IMR-90 (cell line): ENCODE data around the gene RNF32. TPM values are rescaled to one million over a fixed set of nuclear protein-coding genes. Genes with fewer than 3 reads are reported as not detected.

Experiments
- ATAC-seq: fragments of 200-7000 bp; cut with Tn5 transposase; 2 replicates; pipeline ENCODE4 v1.9.1; 2020; ENCODE audit warnings: low read depth, mild to moderate bottlenecking, moderate library complexity
- BruUV-seq: library from RNA; stranded (reverse); fragments of 400-500 nt; replicated peaks from 2 replicates; lab custom pipeline; 2021; lab: Mats Ljungman, UMichigan
- CTCF ChIA-PET: fragments of 300-600 bp; formaldehyde crosslinking; extraction: SDS; loops from one replicate; lab custom pipeline; 2021; ENCODE audit warnings: antibody characterized with exemption; lab: Yijun Ruan, JAX
- POLR2A ChIA-PET: fragments of 300-600 bp; sonication (Branson Sonifier 250); formaldehyde crosslinking; loops from one replicate; lab custom pipeline; 2022; ENCODE audit warnings: antibody characterized with exemption; ENCODE audit not compliant: unreplicated experiment; lab: Charles Lee
- DNase-seq: peaks from one replicate; pipeline ENCODE4 v3.0.0; 2013
- H2AFZ ChIP-seq: replicated peaks from 2 replicates; pipeline ENCODE3; 2013; ENCODE audit warnings: low read length, mild to moderate bottlenecking; ENCODE audit not compliant: poor library complexity
- H2AK5ac ChIP-seq: 2 replicates; pipeline ENCODE4 v1.6.1; 2013; ENCODE audit warnings: low read depth, low read length, inconsistent platforms
- H2AK9ac ChIP-seq: replicated peaks from 2 replicates; pipeline ENCODE3; 2013; ENCODE audit warnings: mild to moderate bottlenecking, low read depth, low read length, moderate library complexity; ENCODE audit not compliant: poor library complexity
- H2BK120ac ChIP-seq: 2 replicates; pipeline ENCODE4 v1.6.1; 2013; ENCODE audit warnings: low read depth, low read length, inconsistent platforms
- H2BK15ac ChIP-seq: 3 replicates; pipeline ENCODE4 v1.6.1; 2013; ENCODE audit warnings: low read depth, low read length, inconsistent platforms
- H2BK20ac ChIP-seq: 2 replicates; pipeline ENCODE4 v1.6.1; 2013; ENCODE audit warnings: low read depth, mild to moderate bottlenecking, inconsistent platforms, low read length, moderate library complexity
- H2BK5ac ChIP-seq: 2 replicates; pipeline ENCODE4 v1.6.1; 2013; ENCODE audit warnings: mild to moderate bottlenecking, low read depth, low read length, inconsistent platforms; ENCODE audit not compliant: poor library complexity, severe bottlenecking
- H3K14ac ChIP-seq: replicated peaks from 2 replicates; pipeline ENCODE4 v1.6.1; 2013; ENCODE audit warnings: low read depth, low read length, inconsistent platforms
- H3K18ac ChIP-seq: 2 replicates; pipeline ENCODE4 v1.6.1; 2013; ENCODE audit warnings: low read depth, low read length, control low read depth
- H3K23ac ChIP-seq: 2 replicates; pipeline ENCODE4 v1.6.1; 2013; ENCODE audit warnings: low read depth, low read length, inconsistent platforms
- H3K27ac ChIP-seq: 2 replicates; pipeline ENCODE4 v1.5.1; 2013; ENCODE audit warnings: mild to moderate bottlenecking, control low read depth, low read length; ENCODE audit not compliant: insufficient read depth
- H3K27me3 ChIP-seq: 2 replicates; pipeline ENCODE4 v1.6.1; 2013; ENCODE audit warnings: low read length; ENCODE audit not compliant: control insufficient read depth, insufficient read depth
- H3K36me3 ChIP-seq: 2 replicates; pipeline ENCODE4 v1.6.1; 2013; ENCODE audit warnings: low read length, mixed read lengths; ENCODE audit not compliant: control insufficient read depth, insufficient read depth
- H3K4ac ChIP-seq: 2 replicates; pipeline ENCODE4 v1.6.1; 2013; ENCODE audit warnings: low read depth, low read length, inconsistent platforms
- H3K4me1 ChIP-seq: 2 replicates; pipeline ENCODE4 v1.6.1; 2013; ENCODE audit warnings: low read length, mixed read lengths; ENCODE audit not compliant: control insufficient read depth, insufficient read depth
- H3K4me2 ChIP-seq: 2 replicates; pipeline ENCODE4 v1.6.1; 2013; ENCODE audit warnings: low read depth, mild to moderate bottlenecking, control low read depth, low read length, moderate library complexity
- H3K4me3 ChIP-seq: 2 replicates; pipeline ENCODE4 v1.5.1; 2013; ENCODE audit warnings: low read depth, mild to moderate bottlenecking, control low read depth, low read length, moderate library complexity; ENCODE audit not compliant: insufficient read depth
- H3K56ac ChIP-seq: 2 replicates; pipeline ENCODE4 v1.6.1; 2013; ENCODE audit warnings: low read length, inconsistent platforms; ENCODE audit not compliant: insufficient read depth; ENCODE audit errors: extremely low read depth
- H3K79me1 ChIP-seq, 2 experiments: 2 replicates each; pipeline ENCODE4 v1.6.1; 2013; ENCODE audit warnings: low read length in 2 of 2, inconsistent platforms in 1 of 2, low read depth in 1 of 2
- H3K9ac ChIP-seq: 2 replicates; pipeline ENCODE4 v1.6.1; 2013; ENCODE audit warnings: low read depth, low read length, control low read depth
- H3K9me1 ChIP-seq: 2 replicates; pipeline ENCODE4 v1.6.1; 2013; ENCODE audit warnings: low read length, inconsistent platforms; ENCODE audit not compliant: insufficient read depth
- H3K9me3 ChIP-seq: 2 replicates; pipeline ENCODE4 v1.6.1; 2013; ENCODE audit warnings: low read length; ENCODE audit not compliant: control insufficient read depth, insufficient read depth
- H4K20me1 ChIP-seq: 2 replicates; pipeline ENCODE4 v1.6.1; 2013; ENCODE audit warnings: low read length, inconsistent platforms; ENCODE audit not compliant: insufficient read depth
- H4K5ac ChIP-seq: 2 replicates; pipeline ENCODE4 v1.6.1; 2013; ENCODE audit warnings: mild to moderate bottlenecking, low read depth, low read length, control low read depth
- H4K8ac ChIP-seq, 2 experiments: 2 replicates each; pipeline ENCODE4 v1.6.1; 2013; ENCODE audit warnings: low read depth in 2 of 2, low read length in 2 of 2, control low read depth in 1 of 2, inconsistent platforms in 1 of 2
- H4K91ac ChIP-seq: 2 replicates; pipeline ENCODE4 v1.6.1; 2013; ENCODE audit warnings: low read depth, low read length, inconsistent platforms; ENCODE audit not compliant: insufficient read depth
- BHLHE40 ChIP-seq: fragments of 150-350 bp; IDR thresholded peaks from 2 replicates; pipeline ENCODE4 v1.6.1; 2016; ENCODE audit warnings: mild to moderate bottlenecking, low read depth, low read length
- CEBPB ChIP-seq: IDR thresholded peaks from 2 replicates; pipeline ENCODE4 v1.6.1; 2012; ENCODE audit warnings: low read depth, low read length, improper control_type of control experiment
- CHD1 ChIP-seq: IDR thresholded peaks from 2 replicates; pipeline ENCODE4 v1.6.1; 2012; ENCODE audit warnings: low read depth, low read length, improper control_type of control experiment
- CTCF ChIP-seq: conservative IDR thresholded peaks from 2 replicates; pipeline ENCODE4 v1.5.1; 2012; ENCODE audit warnings: mild to moderate bottlenecking, low read depth, low read length, improper control_type of control experiment
- ELK1 ChIP-seq: fragments of 150-350 bp; IDR thresholded peaks from 2 replicates; pipeline ENCODE4 v1.6.1; 2016; ENCODE audit warnings: low read depth, mild to moderate bottlenecking, low read length, moderate library complexity, borderline replicate concordance
- FOS ChIP-seq: fragments of 150-350 bp; IDR thresholded peaks from 2 replicates; pipeline ENCODE4 v1.6.1; 2016; ENCODE audit warnings: low read depth, low read length
- MAFK ChIP-seq: IDR thresholded peaks from 2 replicates; pipeline ENCODE4 v1.6.1; 2012; ENCODE audit warnings: low read depth, low read length, improper control_type of control experiment
- MAZ ChIP-seq: IDR thresholded peaks from 2 replicates; pipeline ENCODE4 v1.6.1; 2012; ENCODE audit warnings: low read depth, mild to moderate bottlenecking, low read length, improper control_type of control experiment, moderate library complexity, borderline replicate concordance
- MXI1 ChIP-seq: IDR thresholded peaks from 2 replicates; pipeline ENCODE4 v1.6.1; 2012; ENCODE audit warnings: low read depth, mild to moderate bottlenecking, low read length, moderate library complexity, borderline replicate concordance
- NFE2L2 ChIP-seq: fragments of 150-350 bp; IDR thresholded peaks from 2 replicates; pipeline ENCODE4 v1.6.1; 2016; ENCODE audit warnings: low read depth, mild to moderate bottlenecking, low read length
- POLR2A ChIP-seq: IDR thresholded peaks from 2 replicates; pipeline ENCODE4 v1.6.1; 2012; ENCODE audit warnings: mild to moderate bottlenecking, low read depth, low read length
- RAD21 ChIP-seq: IDR thresholded peaks from 2 replicates; pipeline ENCODE4 v1.6.1; 2012; ENCODE audit warnings: low read length, improper control_type of control experiment
- RFX5 ChIP-seq: IDR thresholded peaks from 2 replicates; pipeline ENCODE4 v1.8.0; 2012; ENCODE audit warnings: low read depth, mild to moderate bottlenecking, low read length, moderate library complexity
- SMC3 ChIP-seq: fragments of 150-350 bp; IDR thresholded peaks from 2 replicates; pipeline ENCODE4 v1.6.1; 2016; ENCODE audit warnings: low read depth, mild to moderate bottlenecking, antibody characterized with exemption, low read length, moderate library complexity
- WGBS, 2 experiments: methylation state at CpG; one replicate each; pipeline versions ENCODE4 v1.1.5 to v1.1.7; 2013; ENCODE audit warnings: missing lambda C conversion rate in 2 of 2; ENCODE audit not compliant: insufficient read length in 1 of 2; ENCODE audit errors: extremely low coverage in 2 of 2; 5-methylcytosine and 5-hydroxymethylcytosine counted together
- dilution Hi-C: fragments of 300-500 bp; cut with HindIII; formaldehyde crosslinking; loops from one replicate; pipeline ENCODE4 v1.14.3; 2018; ENCODE audit warnings: low sequenced_read_pairs; ENCODE audit not compliant: unreplicated experiment
- in situ Hi-C: fragments of 300-500 bp; cut with MboI; formaldehyde crosslinking; loops from 3 replicates; pipeline ENCODE4 v1.14.3; 2019; ENCODE audit warnings: low sequenced_read_pairs, inconsistent platforms, mixed read lengths
- intact Hi-C: fragments of 100-400 bp; cut with micrococcal nuclease; formaldehyde crosslinking; loops from 2 replicates; pipeline ENCODE4 v1.10.0; 2022
- polyA plus RNA-seq, 3 experiments: library from polyadenylated mRNA; depleted of rRNA; stranded (reverse); fragments of >200 nt; gene quantifications; 2 replicates each; pipeline ENCODE4 v1.2.3, GENCODE V29; 2012; ENCODE audit warnings: low replicate concordance in 1 of 3
- total RNA-seq: library from RNA; depleted of rRNA; stranded (reverse); fragments of >200 nt; gene quantifications from 2 replicates; pipeline ENCODE4 v1.2.3, GENCODE V29; 2012
- TF ChIP-seq, protein P1 (sequence below): fragments of 150-350 bp; IDR thresholded peaks from 2 replicates; pipeline ENCODE4 v1.6.1; 2017; ENCODE audit warnings: mild to moderate bottlenecking, antibody characterized with exemption, low read length, low read depth

The RNF32 gene
- total and polyA plus RNA-seq, 2 of the 4 experiments (the other 2 are of a cell fraction) = 0.36 to 0.63 TPM

DNA sequence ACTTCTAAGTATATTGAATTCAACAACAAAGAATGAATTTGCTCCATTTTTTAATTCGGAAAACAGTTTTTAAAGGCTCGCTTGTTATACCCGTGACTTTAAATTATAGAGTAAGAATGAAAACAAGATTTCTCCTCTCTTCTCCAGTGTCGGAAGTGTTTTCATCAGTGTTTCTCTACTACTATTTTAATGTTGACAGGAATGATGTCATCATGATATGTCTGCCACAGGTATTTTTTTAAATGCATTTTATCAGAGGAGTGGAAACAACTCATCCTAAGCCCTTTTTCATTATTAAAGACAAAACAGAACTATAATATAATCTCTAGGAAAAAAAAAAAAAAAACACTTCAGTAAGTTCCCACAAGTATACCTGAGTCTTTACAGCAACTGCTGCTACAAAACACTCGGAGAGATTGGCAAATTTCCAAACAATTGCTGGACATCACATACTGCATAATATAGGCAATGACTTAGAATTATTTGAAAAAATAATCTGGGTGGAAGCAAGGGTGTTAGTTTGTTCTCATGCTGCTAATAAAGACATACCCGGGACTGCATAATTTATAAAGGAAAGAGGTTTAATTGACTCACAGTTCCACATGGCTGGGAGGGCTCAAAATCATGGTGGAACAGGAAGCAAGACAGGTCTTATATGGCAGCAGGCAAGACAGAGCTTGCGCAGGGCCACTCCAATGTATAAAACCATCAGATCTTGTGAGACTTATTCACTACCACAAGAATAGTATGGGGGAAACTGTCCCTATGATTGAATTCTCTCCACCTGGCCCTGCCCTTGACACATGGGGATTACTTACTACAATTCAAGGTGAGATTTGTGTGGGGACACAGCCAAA, 4.8 kb upstream of the RNF32 start:
- H4K91ac ChIP-seq = no peak overlapping the region
- H3K27ac ChIP-seq = no peak overlapping the region
- H3K79me1 ChIP-seq = peaks cover 7 to 14% of the 10 kb centered on the region in 2 experiments
- POLR2A ChIA-PET = no interaction called here
- no peak overlapping the region for H2AFZ ChIP-seq
- no peak overlapping the region for H3K4me3 ChIP-seq
- no peak overlapping the region for H3K23ac ChIP-seq
- H2AK9ac ChIP-seq = no peak overlapping the region
- H3K9me3 ChIP-seq = no peaks in the 10 kb centered on the region
- in situ Hi-C loops (loop anchor here (25.0 kb wide), 2 partner anchors 502 to 823 kb away; partner anchors contain the start of genes SHH and UBE3C), intact Hi-C loops (no loop called here), dilution Hi-C loops (no loop called here)
- H3K56ac ChIP-seq = no peak overlapping the region
- DNase-seq = no peak
- no peak overlapping the region for H2BK20ac ChIP-seq
- no peak overlapping the region for H3K9ac ChIP-seq
- BruUV-seq = no TSS peak
- no peak overlapping the region for H2AK5ac ChIP-seq
- no peaks in the 10 kb centered on the region for H3K36me3 ChIP-seq
- no peaks in the 10 kb centered on the region for H3K27me3 ChIP-seq
- no peak overlapping the region for H3K4ac ChIP-seq
- H4K8ac ChIP-seq = no peak overlapping the region
- no peak overlapping the region for H2BK120ac ChIP-seq
- CTCF ChIA-PET = no interaction called here
- no peak for ATAC-seq
- no peak overlapping the region for H2BK15ac ChIP-seq
- H4K5ac ChIP-seq = no peak overlapping the region
- no peak overlapping the region for H3K18ac ChIP-seq
- peaks cover 2% of the 10 kb centered on the region; the same call in 1 of the 2 replicates for H3K4me1 ChIP-seq
- peaks cover 3% of the 10 kb centered on the region; the same call in 1 of the 2 replicates for H3K9me1 ChIP-seq
- H4K20me1 ChIP-seq = no peaks in the 10 kb centered on the region
- H3K14ac ChIP-seq = no peak overlapping the region
- H2BK5ac ChIP-seq = no peak overlapping the region
- H3K4me2 ChIP-seq = no peak overlapping the region
- 83% methylated on average over 1 of the region's 7 CpGs; no CpG with 5 or more reads in 1 of the 2 experiments for WGBS, 2 experiments
- TF ChIP-seq MAZ (no peak), NFE2L2 (no peak), RFX5 (no peak), CEBPB (no peak), CTCF (no peak), BHLHE40 (no peak), ELK1 (no peak), MAFK (no peak), POLR2A (no peak), CHD1 (no peak), SMC3 (no peak), RAD21 (no peak), MXI1 (no peak), FOS (no peak)
- TF ChIP-seq, protein P1, sequence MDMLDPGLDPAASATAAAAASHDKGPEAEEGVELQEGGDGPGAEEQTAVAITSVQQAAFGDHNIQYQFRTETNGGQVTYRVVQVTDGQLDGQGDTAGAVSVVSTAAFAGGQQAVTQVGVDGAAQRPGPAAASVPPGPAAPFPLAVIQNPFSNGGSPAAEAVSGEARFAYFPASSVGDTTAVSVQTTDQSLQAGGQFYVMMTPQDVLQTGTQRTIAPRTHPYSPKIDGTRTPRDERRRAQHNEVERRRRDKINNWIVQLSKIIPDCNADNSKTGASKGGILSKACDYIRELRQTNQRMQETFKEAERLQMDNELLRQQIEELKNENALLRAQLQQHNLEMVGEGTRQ = no peak
